ENCODE data around the gene PLD1. TPM values are rescaled to one million over a fixed set of nuclear protein-coding genes. Genes with fewer than 3 reads are reported as not detected.

Gene PLD1
- total RNA-seq, 1 donor from 2014 or later, result 25.4 TPM

DNA sequence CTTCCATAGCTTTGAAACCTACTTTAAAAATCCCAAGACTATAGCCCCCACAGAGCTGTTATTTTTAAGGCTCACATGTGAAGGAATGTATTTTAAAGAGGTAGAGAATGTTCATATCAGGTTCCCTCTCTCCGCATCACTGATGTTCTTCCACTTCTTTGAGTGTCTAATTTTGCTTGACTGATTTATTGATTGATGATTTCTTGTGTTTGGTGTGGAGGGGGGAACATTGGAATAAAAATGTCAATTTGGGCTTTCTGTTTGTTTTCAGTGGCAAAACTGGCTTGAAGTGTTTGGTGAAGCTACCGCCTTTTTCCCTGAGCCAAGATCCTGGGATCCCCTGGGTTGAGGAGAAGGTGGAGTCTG, 30.1 kb upstream of the PLD1 start:
- Histone ChIP-seq H3K4me1 (peaks cover 15% of the 10 kb centered on the region), H3K27ac (no peak overlapping the region), H3K9me3 (no peaks in the 10 kb centered on the region), H3K36me3 (no peaks in the 10 kb centered on the region), H3K4me3 (no peak overlapping the region), H3K27me3 (no peaks in the 10 kb centered on the region)
- intact Hi-C loops (cut with DNase I), result no loop called here
- TF ChIP-seq, protein P1, sequence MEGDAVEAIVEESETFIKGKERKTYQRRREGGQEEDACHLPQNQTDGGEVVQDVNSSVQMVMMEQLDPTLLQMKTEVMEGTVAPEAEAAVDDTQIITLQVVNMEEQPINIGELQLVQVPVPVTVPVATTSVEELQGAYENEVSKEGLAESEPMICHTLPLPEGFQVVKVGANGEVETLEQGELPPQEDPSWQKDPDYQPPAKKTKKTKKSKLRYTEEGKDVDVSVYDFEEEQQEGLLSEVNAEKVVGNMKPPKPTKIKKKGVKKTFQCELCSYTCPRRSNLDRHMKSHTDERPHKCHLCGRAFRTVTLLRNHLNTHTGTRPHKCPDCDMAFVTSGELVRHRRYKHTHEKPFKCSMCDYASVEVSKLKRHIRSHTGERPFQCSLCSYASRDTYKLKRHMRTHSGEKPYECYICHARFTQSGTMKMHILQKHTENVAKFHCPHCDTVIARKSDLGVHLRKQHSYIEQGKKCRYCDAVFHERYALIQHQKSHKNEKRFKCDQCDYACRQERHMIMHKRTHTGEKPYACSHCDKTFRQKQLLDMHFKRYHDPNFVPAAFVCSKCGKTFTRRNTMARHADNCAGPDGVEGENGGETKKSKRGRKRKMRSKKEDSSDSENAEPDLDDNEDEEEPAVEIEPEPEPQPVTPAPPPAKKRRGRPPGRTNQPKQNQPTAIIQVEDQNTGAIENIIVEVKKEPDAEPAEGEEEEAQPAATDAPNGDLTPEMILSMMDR (IDR thresholded peaks at IDR 0.05), result no peak
- no peak for DNase-seq
- ATAC-seq, result no peak

DNA sequence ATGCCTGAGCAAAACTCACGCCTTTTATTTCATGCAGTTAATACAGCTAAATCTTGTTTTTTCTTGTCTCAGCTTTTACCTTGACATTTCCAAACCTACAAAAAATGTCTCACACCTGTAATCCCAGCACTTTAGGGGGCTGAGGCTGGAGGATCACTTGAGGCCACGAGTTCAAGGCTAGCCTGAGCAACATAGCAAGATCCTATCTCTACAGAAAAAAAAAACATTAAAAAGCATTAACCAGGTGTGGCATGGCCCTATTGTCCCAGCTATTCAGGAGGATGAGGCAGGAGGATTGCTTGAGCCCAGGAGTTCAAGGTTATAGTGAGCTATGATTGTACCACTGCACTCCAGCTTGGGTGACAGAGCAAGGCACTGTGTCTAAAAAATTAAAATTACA, 29.0 kb upstream of the PLD1 start:
- TF ChIP-seq, protein P1 (IDR thresholded peaks at IDR 0.05), result no peak

DNA sequence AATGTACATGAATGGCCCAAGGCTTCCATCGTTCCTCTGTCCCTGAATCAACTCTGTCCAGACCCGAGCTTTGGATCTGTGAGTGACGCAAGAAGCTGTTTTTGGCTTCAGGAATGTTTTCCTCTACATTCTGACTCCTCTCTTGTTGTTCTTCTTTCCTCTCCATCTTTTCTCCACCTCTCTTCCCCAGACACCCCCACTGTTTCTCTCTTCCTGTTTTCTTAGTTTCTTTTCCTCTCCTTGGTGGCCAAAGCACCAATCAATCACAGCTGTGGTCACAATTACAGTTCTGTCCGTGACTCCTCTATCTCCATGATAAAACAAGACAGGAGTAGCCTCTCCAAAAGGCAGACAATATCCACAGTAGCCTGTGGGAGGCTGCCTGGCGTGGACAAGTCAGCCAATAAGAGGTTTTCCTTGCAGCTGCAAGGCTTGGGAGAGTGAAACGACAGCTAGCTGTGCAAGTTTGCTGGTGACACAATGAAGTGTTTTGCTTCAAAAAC, 28.0 kb upstream of the PLD1 start:
- Histone ChIP-seq H3K4me3 (peak overlapping the region; percentile 1), H3K4me1 (peaks cover 32% of the 10 kb centered on the region), H3K27me3 (no peaks in the 10 kb centered on the region), H3K27ac (peak overlapping the region; percentile 63), H3K9me3 (no peaks in the 10 kb centered on the region), H3K36me3 (no peaks in the 10 kb centered on the region)
- no peak for DNase-seq
- intact Hi-C loops (cut with DNase I), result no loop called here
- TF ChIP-seq, protein P1 (IDR thresholded peaks at IDR 0.05), result peak; percentile 15
- peak; percentile 74 for ATAC-seq

More for the DNA sequence above, 29.0 kb upstream of the PLD1 start:
- Histone ChIP-seq H3K27ac (no peak overlapping the region), H3K4me3 (no peak overlapping the region), H3K4me1 (peaks cover 22% of the 10 kb centered on the region), H3K27me3 (no peaks in the 10 kb centered on the region), H3K36me3 (no peaks in the 10 kb centered on the region), H3K9me3 (no peaks in the 10 kb centered on the region)
- ATAC-seq (no peak), DNase-seq (no peak)
- intact Hi-C loops (cut with DNase I), result no loop called here

DNA sequence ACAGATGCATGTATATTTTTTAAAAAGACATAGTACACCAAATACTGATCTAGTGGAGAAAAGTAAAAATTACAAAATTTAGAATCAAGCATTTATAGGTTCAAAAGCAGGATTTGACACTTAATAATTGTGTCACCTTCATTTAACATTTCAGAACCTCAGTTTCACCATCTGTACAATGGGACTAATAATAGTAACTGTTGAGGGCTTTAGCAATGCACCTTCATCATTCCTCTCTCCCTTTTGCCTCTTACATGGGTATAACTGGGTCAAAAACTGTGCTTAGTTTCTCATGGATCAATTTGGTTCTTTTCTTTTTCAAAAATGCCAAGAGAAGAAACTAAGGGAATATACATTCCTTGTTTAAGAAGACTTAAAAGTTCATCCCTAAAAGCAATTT, 27.4 kb upstream of the PLD1 start:
- TF ChIP-seq, protein P1 (IDR thresholded peaks at IDR 0.05), result no peak

DNA sequence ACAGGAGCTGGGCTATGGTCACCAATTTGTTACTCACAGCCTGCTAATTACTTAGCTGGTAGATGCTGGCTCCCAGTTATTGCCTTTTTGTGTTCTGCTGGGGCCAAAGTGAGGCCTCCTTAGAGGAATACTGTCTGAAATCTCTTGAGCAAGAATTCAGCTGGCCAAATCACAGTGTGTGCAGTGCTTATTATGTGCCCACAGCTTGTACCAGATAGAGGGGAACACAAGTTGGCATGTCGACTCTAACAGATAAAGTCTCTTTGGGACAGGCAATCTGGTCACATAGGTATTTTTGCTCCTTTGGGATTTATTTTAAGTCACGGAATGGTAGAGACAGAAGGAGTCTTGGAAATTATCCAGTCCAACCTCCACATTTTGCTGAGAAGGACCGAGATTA, 26.6 kb upstream of the PLD1 start:
- Histone ChIP-seq H3K4me1 (peaks cover 32% of the 10 kb centered on the region), H3K9me3 (no peaks in the 10 kb centered on the region), H3K27ac (no peak overlapping the region), H3K36me3 (no peaks in the 10 kb centered on the region), H3K27me3 (no peaks in the 10 kb centered on the region), H3K4me3 (no peak overlapping the region)
- ATAC-seq, result no peak
- DNase-seq, result no peak
- TF ChIP-seq, protein P1 (IDR thresholded peaks at IDR 0.05), result no peak
- intact Hi-C loops (cut with DNase I), result no loop called here

More for the DNA sequence above, 27.4 kb upstream of the PLD1 start:
- intact Hi-C loops (cut with DNase I), result no loop called here
- Histone ChIP-seq H3K4me3 (peak overlapping the region; percentile 1), H3K4me1 (peaks cover 32% of the 10 kb centered on the region), H3K27ac (peak overlapping the region; percentile 63), H3K36me3 (no peaks in the 10 kb centered on the region), H3K27me3 (no peaks in the 10 kb centered on the region), H3K9me3 (no peaks in the 10 kb centered on the region)
- no peak for DNase-seq
- no peak for ATAC-seq

DNA sequence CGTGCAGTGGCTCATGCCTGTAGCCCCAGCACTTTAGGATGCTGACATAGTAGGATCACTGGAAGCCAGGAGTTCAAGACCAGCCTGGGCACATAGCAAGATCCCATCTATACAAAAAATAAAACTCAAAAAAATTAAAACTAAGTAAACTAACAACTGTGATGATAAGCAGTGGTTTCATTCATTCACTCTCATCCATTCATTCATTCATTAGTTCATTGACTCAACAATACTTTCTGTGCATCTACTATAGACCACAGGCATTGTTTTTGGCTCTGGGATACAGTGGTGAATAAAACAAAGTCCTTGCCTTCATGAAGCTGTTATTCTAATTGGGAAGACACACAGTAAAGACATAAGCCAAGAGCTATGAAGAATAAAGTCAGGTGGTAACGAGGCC, 25.3 kb upstream of the PLD1 start:
- Histone ChIP-seq H3K27me3 (no peaks in the 10 kb centered on the region), H3K27ac (no peak overlapping the region), H3K4me1 (peaks cover 32% of the 10 kb centered on the region), H3K9me3 (no peaks in the 10 kb centered on the region), H3K4me3 (no peak overlapping the region), H3K36me3 (no peaks in the 10 kb centered on the region)
- TF ChIP-seq, protein P1 (IDR thresholded peaks at IDR 0.05), result no peak
- ATAC-seq (no peak), DNase-seq (no peak)
- intact Hi-C loops (cut with DNase I), result no loop called here

Measured in upper lobe of right lung (tissue), 1 donor.